HepG2 (cell line): ENCODE measurements around the gene COQ7. TPM values are rescaled to one million over a fixed set of nuclear protein-coding genes. Genes with fewer than 3 reads are reported as not detected.

Source experiments
- CAMTA2 ChIP-seq: sonication (generic); formaldehyde crosslinking; IDR thresholded peaks from 2 replicates; pipeline ENCODE4 v1.4.0; 2020; ENCODE audit warnings: mild to moderate bottlenecking, missing genetic modification reagents, borderline replicate concordance
- CBX2 ChIP-seq, 2 experiments: fragments of 200-600 bp in 1 of 2; sonication (generic); formaldehyde crosslinking in 1 of 2; IDR thresholded peaks; 2 replicates each; pipeline versions ENCODE4 v1.7.0 to v1.8.1; 2018 to 2022; ENCODE audit warnings: low read depth in 2 of 2, low read length in 1 of 2, mild to moderate bottlenecking in 1 of 2, missing genetic modification reagents in 1 of 2
- CBX5 ChIP-seq: sonication (generic); formaldehyde crosslinking; IDR thresholded peaks from 2 replicates; pipeline ENCODE4 v1.4.0; 2020; ENCODE audit warnings: missing genetic modification reagents, borderline replicate concordance
- FOXO1 ChIP-seq: sonication (generic); formaldehyde crosslinking; IDR thresholded peaks from 2 replicates; pipeline ENCODE4 v1.4.0; 2020; ENCODE audit warnings: missing genetic modification reagents
- HMG20B ChIP-seq: conservative IDR thresholded peaks from 2 replicates; pipeline ENCODE4 v1.6.1; 2016; ENCODE audit warnings: missing genetic modification reagents, missing compliant biosample characterization
- MAFF ChIP-seq: IDR thresholded peaks from 2 replicates; pipeline ENCODE4 v1.6.1; 2011; ENCODE audit warnings: low read depth, low read length, improper control_type of control experiment
- MEIS2 ChIP-seq: sonication (generic); formaldehyde crosslinking; IDR thresholded peaks from 2 replicates; pipeline ENCODE4 v1.9.0; 2021; ENCODE audit warnings: mild to moderate bottlenecking, missing genetic modification reagents
- MTA3 ChIP-seq: sonication (generic); formaldehyde crosslinking; IDR thresholded peaks from 2 replicates; pipeline ENCODE4 v1.4.0; 2020; ENCODE audit warnings: missing genetic modification reagents
- NCOA2 ChIP-seq: sonication (generic); formaldehyde crosslinking; IDR thresholded peaks from 2 replicates; pipeline ENCODE4 v1.8.0; 2022; ENCODE audit warnings: inconsistent platforms
- NFIB ChIP-seq: sonication (generic); formaldehyde crosslinking; IDR thresholded peaks from 2 replicates; pipeline ENCODE4 v1.9.0; 2021; ENCODE audit warnings: missing genetic modification reagents, mild to moderate bottlenecking, borderline replicate concordance
- NR2F1 ChIP-seq, 2 experiments: fragments of 450-650 bp in 1 of 2; formaldehyde crosslinking in 1 of 2; IDR thresholded peaks; 2 replicates each; pipeline versions ENCODE4 v1.5.0 to v1.6.1; 2016 to 2020; ENCODE audit warnings: mild to moderate bottlenecking in 1 of 2, missing compliant biosample characterization in 1 of 2, missing genetic modification reagents in 1 of 2, moderate library complexity in 1 of 2
- NR2F2 ChIP-seq: IDR thresholded peaks from 2 replicates; pipeline ENCODE4 v1.6.1; 2012; ENCODE audit warnings: low read depth, inconsistent platforms, borderline replicate concordance
- RAD21 ChIP-seq: fragments of 450-650 bp; formaldehyde crosslinking; IDR thresholded peaks from 2 replicates; pipeline ENCODE4 v1.5.0; 2020; ENCODE audit warnings: mild to moderate bottlenecking
- SATB2 ChIP-seq: sonication (generic); formaldehyde crosslinking; IDR thresholded peaks from 2 replicates; pipeline ENCODE4 v1.5.0; 2020; ENCODE audit warnings: missing genetic modification reagents
- SRF ChIP-seq: IDR thresholded peaks from 2 replicates; pipeline ENCODE4 v1.6.1; 2011; ENCODE audit warnings: mild to moderate bottlenecking, low read depth, low read length, moderate library complexity
- SSRP1 ChIP-seq: IDR thresholded peaks from 2 replicates; pipeline ENCODE4 v1.6.1; 2016; ENCODE audit warnings: control low read depth
- TEAD3 ChIP-seq: optimal IDR thresholded peaks from 2 replicates; pipeline ENCODE3; 2016; ENCODE audit warnings: borderline replicate concordance
- XRCC5 ChIP-seq: fragments of 200-400 bp; formaldehyde crosslinking; optimal IDR thresholded peaks from 2 replicates; pipeline ENCODE3; 2017; ENCODE audit warnings: mild to moderate bottlenecking, low read length
- ZBTB20 ChIP-seq: sonication (generic); formaldehyde crosslinking; IDR thresholded peaks from 2 replicates; pipeline ENCODE4 v1.8.1; 2023; ENCODE audit warnings: missing genetic modification reagents, low read depth, mild to moderate bottlenecking, borderline replicate concordance
- ZMYM3 ChIP-seq: sonication (generic); formaldehyde crosslinking; IDR thresholded peaks from 2 replicates; pipeline ENCODE4 v1.5.1; 2020; ENCODE audit warnings: mild to moderate bottlenecking, missing genetic modification reagents
- ZNF232 ChIP-seq: sonication (generic); formaldehyde crosslinking; IDR thresholded peaks from 2 replicates; pipeline ENCODE4 v1.4.0; 2020; ENCODE audit warnings: missing genetic modification reagents, borderline replicate concordance
- ZNF451 ChIP-seq: sonication (generic); formaldehyde crosslinking; IDR thresholded peaks from 2 replicates; pipeline ENCODE4 v1.5.0; 2020; ENCODE audit warnings: mild to moderate bottlenecking, missing genetic modification reagents
- ZNF570 ChIP-seq: sonication (generic); formaldehyde crosslinking; IDR thresholded peaks from 2 replicates; pipeline ENCODE4 v1.4.0; 2020; ENCODE audit warnings: mild to moderate bottlenecking, missing genetic modification reagents, borderline replicate concordance
- ZNF644 ChIP-seq: IDR thresholded peaks from 2 replicates; pipeline ENCODE4 v1.6.1; 2016; ENCODE audit warnings: low read depth
- ZNF672 ChIP-seq: sonication (generic); formaldehyde crosslinking; IDR thresholded peaks from 2 replicates; pipeline ENCODE4 v1.8.1; 2022; ENCODE audit warnings: missing genetic modification reagents
- polyA plus RNA-seq, 8 experiments: library from polyadenylated mRNA; depleted of rRNA in 3 of 8; stranded (reverse) in 7 of 8; unstranded in 1 of 8; fragments of >200 nt; fragmentation: Illumina TruSeq in 4 of 8; extraction: Trizol in 4 of 8; gene quantifications; 2 replicates each; pipeline versions ENCODE4 v1.2.1 to v1.2.3, GENCODE V29; 2011 to 2016; ENCODE audit warnings: low read depth in 4 of 8, missing spikeins in 1 of 8, mixed read lengths in 1 of 8; ENCODE audit not compliant: insufficient read depth in 1 of 8
- total RNA-seq, 5 experiments: library from RNA; depleted of rRNA; stranded (reverse); fragments of >200 nt; fragmentation: Illumina TruSeq; extraction: Trizol; gene quantifications; 2 replicates each; pipeline ENCODE4 v1.2.3, GENCODE V29; 2016; ENCODE audit warnings: low read depth in 1 of 5
- TF ChIP-seq, protein P1 (sequence below): sonication (generic); formaldehyde crosslinking; IDR thresholded peaks from 2 replicates; pipeline ENCODE4 v1.8.0; 2022; ENCODE audit warnings: missing genetic modification reagents, mild to moderate bottlenecking, moderate library complexity, borderline replicate concordance
- TF ChIP-seq, protein P2 (sequence below): sonication (generic); formaldehyde crosslinking; IDR thresholded peaks from 2 replicates; pipeline ENCODE4 v1.4.0; 2020; ENCODE audit warnings: low read depth, mild to moderate bottlenecking, missing genetic modification reagents
- TF ChIP-seq, protein P3 (sequence below): sonication (generic); formaldehyde crosslinking; IDR thresholded peaks from 2 replicates; pipeline ENCODE4 v1.4.0; 2020; ENCODE audit warnings: missing genetic modification reagents, mild to moderate bottlenecking, borderline replicate concordance

COQ7 gene
- total and polyA plus RNA-seq, 2 of the 13 experiments (the other 11 are each of a cell fraction or from before 2014, with no cell fraction given): 20.1 to 45.7 TPM

DNA sequence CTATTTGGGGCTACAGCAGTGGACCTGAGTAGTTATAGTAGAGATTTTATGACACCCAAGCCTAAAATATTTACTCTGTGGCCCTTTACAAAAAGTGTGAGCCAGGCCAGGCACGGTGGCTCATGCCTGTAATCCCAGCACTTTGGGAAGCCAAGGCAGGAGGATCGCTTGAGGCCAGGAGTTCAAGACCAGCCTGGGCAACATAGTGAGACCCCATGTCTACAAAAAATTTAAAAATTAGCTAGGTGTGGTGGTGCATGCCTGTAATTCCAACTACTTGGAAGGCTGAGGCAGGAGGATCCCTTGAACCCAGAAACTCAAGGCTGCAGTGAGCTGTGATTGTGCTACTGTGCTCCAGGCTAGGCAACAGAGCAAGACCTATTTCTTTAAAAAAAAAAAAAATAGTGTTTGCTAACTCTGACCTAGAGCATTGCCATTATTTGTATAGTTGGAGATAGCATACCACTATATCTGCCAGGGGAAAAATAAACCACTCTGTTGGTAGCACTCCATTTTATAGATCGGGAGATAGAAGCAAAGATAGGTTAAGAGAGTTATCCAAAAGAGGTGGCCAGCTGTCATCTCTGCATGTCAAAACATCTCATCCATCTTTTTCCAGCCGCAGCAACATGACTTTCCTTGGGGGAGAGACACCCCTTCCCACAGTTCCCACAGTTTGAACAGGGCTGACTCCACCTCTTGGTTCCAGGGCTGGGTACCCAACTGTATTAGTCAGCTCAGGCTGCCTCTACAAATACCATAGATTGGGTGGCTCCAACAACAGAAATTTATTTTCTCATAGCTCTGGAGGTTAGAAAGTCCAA is 43.3 kb downstream of the COQ7 start (continued):
- TF ChIP-seq, protein P1, sequence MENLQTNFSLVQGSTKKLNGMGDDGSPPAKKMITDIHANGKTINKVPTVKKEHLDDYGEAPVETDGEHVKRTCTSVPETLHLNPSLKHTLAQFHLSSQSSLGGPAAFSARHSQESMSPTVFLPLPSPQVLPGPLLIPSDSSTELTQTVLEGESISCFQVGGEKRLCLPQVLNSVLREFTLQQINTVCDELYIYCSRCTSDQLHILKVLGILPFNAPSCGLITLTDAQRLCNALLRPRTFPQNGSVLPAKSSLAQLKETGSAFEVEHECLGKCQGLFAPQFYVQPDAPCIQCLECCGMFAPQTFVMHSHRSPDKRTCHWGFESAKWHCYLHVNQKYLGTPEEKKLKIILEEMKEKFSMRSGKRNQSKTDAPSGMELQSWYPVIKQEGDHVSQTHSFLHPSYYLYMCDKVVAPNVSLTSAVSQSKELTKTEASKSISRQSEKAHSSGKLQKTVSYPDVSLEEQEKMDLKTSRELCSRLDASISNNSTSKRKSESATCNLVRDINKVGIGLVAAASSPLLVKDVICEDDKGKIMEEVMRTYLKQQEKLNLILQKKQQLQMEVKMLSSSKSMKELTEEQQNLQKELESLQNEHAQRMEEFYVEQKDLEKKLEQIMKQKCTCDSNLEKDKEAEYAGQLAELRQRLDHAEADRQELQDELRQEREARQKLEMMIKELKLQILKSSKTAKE (CRISPR knock-in tag): no peak
- TF ChIP-seq, protein P2, sequence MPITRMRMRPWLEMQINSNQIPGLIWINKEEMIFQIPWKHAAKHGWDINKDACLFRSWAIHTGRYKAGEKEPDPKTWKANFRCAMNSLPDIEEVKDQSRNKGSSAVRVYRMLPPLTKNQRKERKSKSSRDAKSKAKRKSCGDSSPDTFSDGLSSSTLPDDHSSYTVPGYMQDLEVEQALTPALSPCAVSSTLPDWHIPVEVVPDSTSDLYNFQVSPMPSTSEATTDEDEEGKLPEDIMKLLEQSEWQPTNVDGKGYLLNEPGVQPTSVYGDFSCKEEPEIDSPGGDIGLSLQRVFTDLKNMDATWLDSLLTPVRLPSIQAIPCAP (CRISPR knock-in tag): 0 out of 2 replicates have a peak, but pooled peaks have one; percentile 2
- TF ChIP-seq SSRP1 (CRISPR knock-in tag): no peak
- 0 out of 2 replicates have a peak, but pooled peaks have one; percentile 13 for TF ChIP-seq NCOA2 (CRISPR knock-in tag)
- no peak for TF ChIP-seq ZNF451
- TF ChIP-seq SRF: no peak
- TF ChIP-seq ZBTB20 (CRISPR knock-in tag): peak; percentile 43; the same call in 1 of the 2 replicates
- peak; percentile 86 for TF ChIP-seq ZMYM3
- TF ChIP-seq NR2F1 (CRISPR knock-in tag; IDR thresholded peaks at IDR 0.05): peak in 1 of 2 experiments; percentile 61; a peak in 2 of 4 replicates
- peak; percentile 42 for TF ChIP-seq TEAD3 (CRISPR knock-in tag)
- TF ChIP-seq ZNF232 (CRISPR knock-in tag): 0 out of 2 replicates have a peak, but pooled peaks have one; percentile 14
- TF ChIP-seq NFIB: no peak
- no peak for TF ChIP-seq RAD21 (CRISPR knock-in tag)
- TF ChIP-seq CBX2 (IDR thresholded peaks at IDR 0.05; ENCODE audit: low read depth, low read length): no peak
- TF ChIP-seq CBX2 (CRISPR knock-in tag; IDR thresholded peaks at IDR 0.05; ENCODE audit: low read depth): no peak
- TF ChIP-seq MEIS2 (CRISPR knock-in tag): no peak
- peak; percentile 78 for TF ChIP-seq NR2F2
- TF ChIP-seq ZNF644: 0 out of 2 replicates have a peak, but pooled peaks have one; percentile 16
- no peak for TF ChIP-seq CBX5 (CRISPR knock-in tag)
- no peak for TF ChIP-seq MTA3
- TF ChIP-seq HMG20B (CRISPR knock-in tag): no peak
- TF ChIP-seq, protein P3, sequence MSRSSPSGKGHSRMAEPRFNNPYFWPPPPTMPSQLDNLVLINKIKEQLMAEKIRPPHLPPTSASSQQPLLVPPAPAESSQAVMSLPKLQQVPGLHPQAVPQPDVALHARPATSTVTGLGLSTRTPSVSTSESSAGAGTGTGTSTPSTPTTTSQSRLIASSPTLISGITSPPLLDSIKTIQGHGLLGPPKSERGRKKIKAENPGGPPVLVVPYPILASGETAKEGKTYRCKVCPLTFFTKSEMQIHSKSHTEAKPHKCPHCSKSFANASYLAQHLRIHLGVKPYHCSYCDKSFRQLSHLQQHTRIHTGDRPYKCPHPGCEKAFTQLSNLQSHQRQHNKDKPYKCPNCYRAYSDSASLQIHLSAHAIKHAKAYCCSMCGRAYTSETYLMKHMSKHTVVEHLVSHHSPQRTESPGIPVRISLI (CRISPR knock-in tag): peak; percentile 98
- no peak for TF ChIP-seq MAFF
- TF ChIP-seq FOXO1 (CRISPR knock-in tag): 0 out of 2 replicates have a peak, but pooled peaks have one; percentile 4
- no peak for TF ChIP-seq ZNF570 (CRISPR knock-in tag)
- no peak for TF ChIP-seq CAMTA2 (CRISPR knock-in tag)
- no peak for TF ChIP-seq ZNF672 (CRISPR knock-in tag)
- no peak for TF ChIP-seq XRCC5
- TF ChIP-seq SATB2: 0 out of 2 replicates have a peak, but pooled peaks have one; percentile 55
